ENCODE results near the gene LDAH.

Gene LDAH

GRCh38 chr2:20691076-20691734, 131.7 kb downstream of the LDAH start:
- POLR2A ChIA-PET: no interaction called here
- H3K36me3 ChIP-seq (ENCODE audit: control insufficient read depth in 2 of 2, insufficient read depth in 1 of 2, low read length in 2 of 2): peaks cover 0 to 23% of the 10 kb centered on the region in 2 experiments; a peak in 2 of 3 replicates

DNA sequence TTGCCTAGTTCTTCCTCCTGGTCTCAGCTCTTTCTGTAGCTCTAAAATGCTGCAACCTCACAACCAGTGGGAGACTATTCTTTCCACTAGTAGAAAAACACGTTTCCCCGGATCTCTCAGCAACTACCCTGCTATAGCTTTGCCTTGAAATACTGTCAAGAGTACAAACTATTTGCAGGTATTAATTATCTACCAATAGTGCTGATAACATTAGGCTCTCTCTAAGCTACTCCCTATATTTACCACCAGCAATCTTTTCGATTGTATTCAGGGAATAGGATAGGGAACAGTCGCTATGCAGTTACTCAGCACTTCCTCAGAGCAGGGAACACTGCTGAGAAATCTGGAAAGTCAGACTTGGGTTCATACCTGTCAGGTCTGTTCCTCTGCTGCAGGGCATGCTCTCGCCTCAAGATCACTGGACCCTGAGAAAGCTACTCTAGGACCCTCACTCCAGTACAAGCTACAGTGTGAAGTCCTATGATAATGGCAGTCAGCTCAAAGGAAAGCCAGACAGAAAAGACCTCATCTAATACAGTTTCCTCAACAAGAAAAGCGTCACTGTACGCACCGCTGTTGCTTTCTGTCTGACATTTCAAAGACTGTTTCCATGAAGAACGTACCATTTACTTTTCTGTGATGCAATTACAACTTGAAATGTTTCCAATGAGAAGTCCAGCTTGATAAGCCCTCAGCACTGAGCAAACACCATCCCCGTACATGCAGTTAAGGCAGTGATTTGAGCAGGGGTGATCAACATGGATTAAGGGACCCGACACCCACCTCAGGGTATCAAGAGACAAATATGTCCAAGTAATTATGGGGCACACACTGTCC, 133.3 kb downstream of the LDAH start:
- CTCF ChIA-PET: interaction anchor here (0.6 kb wide), 1 partner anchor 356 kb away, joined by 3 read pairs; no protein-coding TSS in a partner anchor
- H3K9me3 ChIP-seq (ENCODE audit: control insufficient read depth, insufficient read depth, low read depth, low read length): no peaks in the 10 kb centered on the region
- no peaks in the 10 kb centered on the region for H3K4me1 ChIP-seq (ENCODE audit: control insufficient read depth, insufficient read depth, low read length)
- POLR2A ChIA-PET: no interaction called here
- H3K36me3 ChIP-seq (ENCODE audit: control insufficient read depth in 2 of 2, insufficient read depth in 1 of 2, low read length in 2 of 2): peaks cover 0 to 32% of the 10 kb centered on the region in 2 experiments; a peak in 2 of 3 replicates
- no peak overlapping the region for H3K4me3 ChIP-seq (ENCODE audit: low read depth, low read length)
- H3K27ac ChIP-seq (ENCODE audit: extremely low read depth, low read depth, low read length): no peak overlapping the region
- TF ChIP-seq ZBTB17 (tag by site-specific recombination; IDR thresholded peaks at IDR 0.05): no peak

More at GRCh38 chr2:20691076-20691734, 131.7 kb downstream of the LDAH start:
- Histone ChIP-seq H3K27ac (ENCODE audit: extremely low read depth, low read depth, low read length) (no peak overlapping the region), H3K9me3 (ENCODE audit: control insufficient read depth, insufficient read depth, low read depth, low read length) (no peaks in the 10 kb centered on the region), H3K4me3 (ENCODE audit: low read depth, low read length) (no peak overlapping the region), H3K4me1 (ENCODE audit: control insufficient read depth, insufficient read depth, low read length) (no peaks in the 10 kb centered on the region)
- TF ChIP-seq ZNF549 (tag by site-specific recombination; IDR thresholded peaks at IDR 0.05) (no peak), ZNF610 (tag by site-specific recombination; IDR thresholded peaks at IDR 0.05; ENCODE audit: borderline replicate concordance) (no peak), ZBTB1 (tag by site-specific recombination; IDR thresholded peaks at IDR 0.05) (no peak), ZNF423 (tag by site-specific recombination; IDR thresholded peaks at IDR 0.05) (no peak), ZNF214 (tag by site-specific recombination; IDR thresholded peaks at IDR 0.05; ENCODE audit: borderline replicate concordance) (no peak), ZNF560 (tag by site-specific recombination; IDR thresholded peaks at IDR 0.05; ENCODE audit: borderline replicate concordance) (no peak), GLIS2 (tag by site-specific recombination; IDR thresholded peaks at IDR 0.05) (no peak), ZBTB21 (tag by site-specific recombination; IDR thresholded peaks at IDR 0.05) (no peak), ZNF114 (tag by site-specific recombination; IDR thresholded peaks at IDR 0.05) (no peak), ZNF600 (tag by site-specific recombination; IDR thresholded peaks at IDR 0.05) (no peak), ZNF132 (tag by site-specific recombination; IDR thresholded peaks at IDR 0.05; ENCODE audit: borderline replicate concordance) (no peak), ZFP41 (tag by site-specific recombination; IDR thresholded peaks at IDR 0.05; ENCODE audit: borderline replicate concordance) (no peak), ZSCAN23 (tag by site-specific recombination; IDR thresholded peaks at IDR 0.05) (no peak)
- TF ChIP-seq, protein P1, sequence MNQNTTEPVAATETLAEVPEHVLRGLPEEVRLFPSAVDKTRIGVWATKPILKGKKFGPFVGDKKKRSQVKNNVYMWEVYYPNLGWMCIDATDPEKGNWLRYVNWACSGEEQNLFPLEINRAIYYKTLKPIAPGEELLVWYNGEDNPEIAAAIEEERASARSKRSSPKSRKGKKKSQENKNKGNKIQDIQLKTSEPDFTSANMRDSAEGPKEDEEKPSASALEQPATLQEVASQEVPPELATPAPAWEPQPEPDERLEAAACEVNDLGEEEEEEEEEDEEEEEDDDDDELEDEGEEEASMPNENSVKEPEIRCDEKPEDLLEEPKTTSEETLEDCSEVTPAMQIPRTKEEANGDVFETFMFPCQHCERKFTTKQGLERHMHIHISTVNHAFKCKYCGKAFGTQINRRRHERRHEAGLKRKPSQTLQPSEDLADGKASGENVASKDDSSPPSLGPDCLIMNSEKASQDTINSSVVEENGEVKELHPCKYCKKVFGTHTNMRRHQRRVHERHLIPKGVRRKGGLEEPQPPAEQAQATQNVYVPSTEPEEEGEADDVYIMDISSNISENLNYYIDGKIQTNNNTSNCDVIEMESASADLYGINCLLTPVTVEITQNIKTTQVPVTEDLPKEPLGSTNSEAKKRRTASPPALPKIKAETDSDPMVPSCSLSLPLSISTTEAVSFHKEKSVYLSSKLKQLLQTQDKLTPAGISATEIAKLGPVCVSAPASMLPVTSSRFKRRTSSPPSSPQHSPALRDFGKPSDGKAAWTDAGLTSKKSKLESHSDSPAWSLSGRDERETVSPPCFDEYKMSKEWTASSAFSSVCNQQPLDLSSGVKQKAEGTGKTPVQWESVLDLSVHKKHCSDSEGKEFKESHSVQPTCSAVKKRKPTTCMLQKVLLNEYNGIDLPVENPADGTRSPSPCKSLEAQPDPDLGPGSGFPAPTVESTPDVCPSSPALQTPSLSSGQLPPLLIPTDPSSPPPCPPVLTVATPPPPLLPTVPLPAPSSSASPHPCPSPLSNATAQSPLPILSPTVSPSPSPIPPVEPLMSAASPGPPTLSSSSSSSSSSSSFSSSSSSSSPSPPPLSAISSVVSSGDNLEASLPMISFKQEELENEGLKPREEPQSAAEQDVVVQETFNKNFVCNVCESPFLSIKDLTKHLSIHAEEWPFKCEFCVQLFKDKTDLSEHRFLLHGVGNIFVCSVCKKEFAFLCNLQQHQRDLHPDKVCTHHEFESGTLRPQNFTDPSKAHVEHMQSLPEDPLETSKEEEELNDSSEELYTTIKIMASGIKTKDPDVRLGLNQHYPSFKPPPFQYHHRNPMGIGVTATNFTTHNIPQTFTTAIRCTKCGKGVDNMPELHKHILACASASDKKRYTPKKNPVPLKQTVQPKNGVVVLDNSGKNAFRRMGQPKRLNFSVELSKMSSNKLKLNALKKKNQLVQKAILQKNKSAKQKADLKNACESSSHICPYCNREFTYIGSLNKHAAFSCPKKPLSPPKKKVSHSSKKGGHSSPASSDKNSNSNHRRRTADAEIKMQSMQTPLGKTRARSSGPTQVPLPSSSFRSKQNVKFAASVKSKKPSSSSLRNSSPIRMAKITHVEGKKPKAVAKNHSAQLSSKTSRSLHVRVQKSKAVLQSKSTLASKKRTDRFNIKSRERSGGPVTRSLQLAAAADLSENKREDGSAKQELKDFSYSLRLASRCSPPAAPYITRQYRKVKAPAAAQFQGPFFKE (tag by site-specific recombination; IDR thresholded peaks at IDR 0.05; ENCODE audit: borderline replicate concordance): no peak
- TF ChIP-seq, protein P2, sequence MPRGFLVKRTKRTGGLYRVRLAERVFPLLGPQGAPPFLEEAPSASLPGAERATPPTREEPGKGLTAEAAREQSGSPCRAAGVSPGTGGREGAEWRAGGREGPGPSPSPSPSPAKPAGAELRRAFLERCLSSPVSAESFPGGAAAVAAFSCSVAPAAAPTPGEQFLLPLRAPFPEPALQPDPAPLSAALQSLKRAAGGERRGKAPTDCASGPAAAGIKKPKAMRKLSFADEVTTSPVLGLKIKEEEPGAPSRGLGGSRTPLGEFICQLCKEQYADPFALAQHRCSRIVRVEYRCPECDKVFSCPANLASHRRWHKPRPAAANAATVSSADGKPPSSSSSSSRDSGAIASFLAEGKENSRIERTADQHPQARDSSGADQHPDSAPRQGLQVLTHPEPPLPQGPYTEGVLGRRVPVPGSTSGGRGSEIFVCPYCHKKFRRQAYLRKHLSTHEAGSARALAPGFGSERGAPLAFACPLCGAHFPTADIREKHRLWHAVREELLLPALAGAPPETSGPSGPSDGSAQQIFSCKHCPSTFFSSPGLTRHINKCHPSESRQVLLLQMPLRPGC (tag by site-specific recombination; IDR thresholded peaks at IDR 0.05): no peak
- CTCF ChIA-PET: interaction anchor here (1.3 kb wide), 1 partner anchor 91 kb away, joined by 3 read pairs; no protein-coding TSS in a partner anchor
